ENCODE data around the gene LRMDA. TPM values are rescaled to one million over a fixed set of nuclear protein-coding genes. Genes with fewer than 3 reads are reported as not detected.

The LRMDA gene
- total RNA-seq, 5 donors from 2014 or later (not counting 1 experiment from before 2014, with no cell fraction given): 0.30 to 1.2 TPM; not detected in 3

- peak overlapping the region in 1 of 3 donors; percentile 78 for H3K4me3 Mint-ChIP-seq
- peaks cover 7 to 13% (median 9%) of the 10 kb centered on the region in 3 donors for H3K4me1 Mint-ChIP-seq
- Histone ChIP-seq H3K4me1 (ENCODE audit: control insufficient read depth in 1 of 2, extremely low read depth in 1 of 2, insufficient read depth in 2 of 2, low read length in 2 of 2) (peaks cover 0 to 11% of the 10 kb centered on the region in 2 experiments), H3K4me3 (ENCODE audit: control insufficient read depth in 1 of 2, extremely low read depth in 1 of 2, low read length in 1 of 2) (no peak overlapping the region), H3K27ac (ENCODE audit: low read length) (no peak overlapping the region), H3K27me3 (replicated peaks in 1 of 2; ENCODE audit: control insufficient read depth in 2 of 2, extremely low read depth in 1 of 2, insufficient read depth in 2 of 2, low read length in 1 of 2) (peaks cover 2 to 58% of the 10 kb centered on the region in 2 experiments), H3K36me3 (ENCODE audit: control insufficient read depth in 2 of 2, extremely low read depth in 1 of 2, insufficient read depth in 1 of 2, low read length in 1 of 2) (no peaks in the 10 kb centered on the region), H3K9me3 (no peaks in the 10 kb centered on the region)
- H3K9me3 Mint-ChIP-seq: no peaks in the 10 kb centered on the region
- peak overlapping the region in 1 of 2 donors; percentile 19 for H3K27ac Mint-ChIP-seq
- ATAC-seq (replicated peaks in 1 of 4) (no peak), DNase-seq (no peak)
- 88% methylated on average over 7 of the region's 7 CpGs for WGBS (ENCODE audit: insufficient coverage)
- CTCF ChIA-PET: no interaction called here
- POLR2A ChIA-PET: no interaction called here
- peaks cover 45 to 63% of the 10 kb centered on the region in 2 donors for H3K27me3 Mint-ChIP-seq
- H3K36me3 Mint-ChIP-seq: peaks cover 3% of the 10 kb centered on the region
Observed at GRCh38 chr10:75394221-75394620, 37.2 kb upstream of the LRMDA start.

GRCh38 chr10:75395066-75395931 is 36.1 kb upstream of the LRMDA start:
- peaks cover 2 to 66% of the 10 kb centered on the region in 2 experiments for H3K27me3 ChIP-seq (replicated peaks in 1 of 2; ENCODE audit: control insufficient read depth in 2 of 2, extremely low read depth in 1 of 2, insufficient read depth in 2 of 2, low read length in 1 of 2)
- peak overlapping the region in 1 of 3 donors; percentile 78 for H3K4me3 Mint-ChIP-seq
- no peak overlapping the region for H3K4me3 ChIP-seq (ENCODE audit: control insufficient read depth in 1 of 2, extremely low read depth in 1 of 2, low read length in 1 of 2)
- CTCF ChIA-PET: no interaction called here
- peaks cover 3% of the 10 kb centered on the region for H3K36me3 Mint-ChIP-seq
- no peaks in the 10 kb centered on the region for H3K9me3 Mint-ChIP-seq
- H3K27ac ChIP-seq (ENCODE audit: low read length): no peak overlapping the region
- H3K4me1 ChIP-seq (ENCODE audit: control insufficient read depth in 1 of 2, extremely low read depth in 1 of 2, insufficient read depth in 2 of 2, low read length in 2 of 2): peaks cover 2 to 20% of the 10 kb centered on the region in 2 experiments
- H3K36me3 ChIP-seq (ENCODE audit: control insufficient read depth in 2 of 2, extremely low read depth in 1 of 2, insufficient read depth in 1 of 2, low read length in 1 of 2): no peaks in the 10 kb centered on the region
- DNase-seq: peak in 1 of 35 experiments; percentile 21
- H3K27ac Mint-ChIP-seq: peak overlapping the region in 1 of 2 donors; percentile 74
- peak in 1 of 4 experiments; percentile 23 for ATAC-seq (replicated peaks in 1 of 4)
- 24% methylated on average over 60 of the region's 64 CpGs for WGBS (ENCODE audit: insufficient coverage)
- peaks cover 10 to 16% (median 12%) of the 10 kb centered on the region in 3 donors for H3K4me1 Mint-ChIP-seq
- H3K9me3 ChIP-seq: no peaks in the 10 kb centered on the region
- POLR2A ChIA-PET: no interaction called here
- peaks cover 43 to 67% of the 10 kb centered on the region in 2 donors for H3K27me3 Mint-ChIP-seq

- no peak overlapping the region for H3K27ac ChIP-seq (ENCODE audit: low read length)
- H3K36me3 ChIP-seq (ENCODE audit: control insufficient read depth in 2 of 2, extremely low read depth in 1 of 2, insufficient read depth in 1 of 2, low read length in 1 of 2): no peaks in the 10 kb centered on the region
- 16% methylated on average over 65 of the region's 65 CpGs for WGBS (ENCODE audit: insufficient coverage)
- H3K4me3 ChIP-seq (ENCODE audit: control insufficient read depth in 1 of 2, extremely low read depth in 1 of 2, low read length in 1 of 2): no peak overlapping the region
- no peak overlapping the region for H3K4me3 Mint-ChIP-seq
- H3K27ac Mint-ChIP-seq: no peak overlapping the region
- ATAC-seq (replicated peaks in 1 of 4): no peak
- no peak for DNase-seq
- peaks cover 36 to 71% of the 10 kb centered on the region in 2 donors for H3K27me3 Mint-ChIP-seq
- no peaks in the 10 kb centered on the region for H3K9me3 ChIP-seq
- peaks cover 7 to 28% of the 10 kb centered on the region in 2 experiments for H3K4me1 ChIP-seq (ENCODE audit: control insufficient read depth in 1 of 2, extremely low read depth in 1 of 2, insufficient read depth in 2 of 2, low read length in 2 of 2)
- no peaks in the 10 kb centered on the region for H3K9me3 Mint-ChIP-seq
- CTCF ChIA-PET: no interaction called here
- H3K4me1 Mint-ChIP-seq: peaks cover 12 to 24% (median 14%) of the 10 kb centered on the region in 3 donors
- peaks cover 2 to 73% of the 10 kb centered on the region in 2 experiments for H3K27me3 ChIP-seq (replicated peaks in 1 of 2; ENCODE audit: control insufficient read depth in 2 of 2, extremely low read depth in 1 of 2, insufficient read depth in 2 of 2, low read length in 1 of 2)
- POLR2A ChIA-PET: no interaction called here
- H3K36me3 Mint-ChIP-seq: peaks cover 3% of the 10 kb centered on the region
Observed at GRCh38 chr10:75395932-75396630, 35.3 kb upstream of the LRMDA start.

DNA sequence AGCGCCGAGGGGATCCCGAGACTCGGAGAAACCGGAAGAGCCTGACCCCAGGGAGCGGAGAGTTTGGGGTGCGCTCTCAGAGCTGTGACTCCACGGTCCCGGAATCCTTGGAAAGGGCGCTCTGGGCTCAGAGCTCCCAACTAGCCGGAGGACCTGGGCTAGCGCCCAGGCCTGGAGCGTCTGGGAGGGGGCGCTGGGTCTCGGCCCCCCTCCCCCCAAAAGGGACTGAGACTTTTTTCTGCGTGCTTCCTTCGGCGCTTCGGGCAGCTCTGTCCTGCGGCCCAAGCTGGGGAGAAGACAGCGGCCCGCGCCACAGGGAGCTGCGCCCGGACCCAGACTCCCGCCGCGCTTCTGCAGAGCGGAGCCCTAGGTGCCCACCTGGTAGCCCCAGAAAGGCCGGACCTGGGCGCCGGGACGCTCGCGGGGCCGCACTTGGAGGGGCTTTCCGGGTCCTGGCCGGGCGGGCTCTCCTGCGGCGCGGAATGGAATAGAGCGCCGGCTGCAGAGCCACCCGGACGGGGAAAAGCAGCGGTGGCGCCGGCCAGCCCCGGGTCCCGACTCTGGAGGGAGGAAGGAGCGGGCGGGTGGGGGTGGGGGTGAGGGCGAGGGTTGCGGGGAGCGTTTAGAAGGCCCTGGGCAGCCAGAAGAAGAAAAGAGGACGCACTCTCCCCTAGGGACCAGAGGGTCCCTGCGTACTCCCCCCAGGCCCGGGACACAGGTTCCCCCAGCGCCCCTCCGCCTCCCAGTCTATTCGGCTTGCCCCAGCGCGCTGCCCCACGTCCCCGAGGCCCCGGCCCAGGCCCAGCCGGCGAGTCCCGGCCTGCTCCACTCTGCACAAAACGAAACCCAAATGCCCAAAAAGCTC is 34.6 kb upstream of the LRMDA start:
- H3K27me3 ChIP-seq (replicated peaks in 1 of 2; ENCODE audit: control insufficient read depth in 2 of 2, extremely low read depth in 1 of 2, insufficient read depth in 2 of 2, low read length in 1 of 2): peaks cover 2 to 75% of the 10 kb centered on the region in 2 experiments
- POLR2A ChIA-PET: no interaction called here

GRCh38 chr10:75397496-75398199 is 33.8 kb upstream of the LRMDA start:
- Mint-ChIP-seq H3K9me3 (no peaks in the 10 kb centered on the region), H3K27ac (no peak overlapping the region), H3K27me3 (peaks cover 26 to 66% of the 10 kb centered on the region in 2 donors), H3K36me3 (peaks cover 3% of the 10 kb centered on the region), H3K4me3 (peak overlapping the region in 1 of 3 donors; percentile 25), H3K4me1 (peaks cover 21 to 32% (median 22%) of the 10 kb centered on the region in 3 donors)
- no peak overlapping the region for H3K27ac ChIP-seq (ENCODE audit: low read length)
- POLR2A ChIA-PET: no interaction called here
- no peak for ATAC-seq (replicated peaks in 1 of 4)
- no peak overlapping the region for H3K4me3 ChIP-seq (ENCODE audit: control insufficient read depth in 1 of 2, extremely low read depth in 1 of 2, low read length in 1 of 2)
- DNase-seq: no peak
- H3K4me1 ChIP-seq (ENCODE audit: control insufficient read depth in 1 of 2, extremely low read depth in 1 of 2, insufficient read depth in 2 of 2, low read length in 2 of 2): peaks cover 9 to 39% of the 10 kb centered on the region in 2 experiments
- WGBS (ENCODE audit: insufficient coverage): 90% methylated on average over 2 of the region's 19 CpGs
- H3K9me3 ChIP-seq: no peaks in the 10 kb centered on the region
- peaks cover 2 to 78% of the 10 kb centered on the region in 2 experiments for H3K27me3 ChIP-seq (replicated peaks in 1 of 2; ENCODE audit: control insufficient read depth in 2 of 2, extremely low read depth in 1 of 2, insufficient read depth in 2 of 2, low read length in 1 of 2)
- CTCF ChIA-PET: no interaction called here
- no peaks in the 10 kb centered on the region for H3K36me3 ChIP-seq (ENCODE audit: control insufficient read depth in 2 of 2, extremely low read depth in 1 of 2, insufficient read depth in 1 of 2, low read length in 1 of 2)

More for the DNA sequence above, 34.6 kb upstream of the LRMDA start:
- WGBS (ENCODE audit: insufficient coverage): 19% methylated on average over 59 of the region's 71 CpGs
- H3K4me1 ChIP-seq (ENCODE audit: control insufficient read depth in 1 of 2, extremely low read depth in 1 of 2, insufficient read depth in 2 of 2, low read length in 2 of 2): peaks cover 9 to 32% of the 10 kb centered on the region in 2 experiments
- no peak overlapping the region for H3K27ac ChIP-seq (ENCODE audit: low read length)
- no peaks in the 10 kb centered on the region for H3K9me3 Mint-ChIP-seq
- H3K36me3 ChIP-seq (ENCODE audit: control insufficient read depth in 2 of 2, extremely low read depth in 1 of 2, insufficient read depth in 1 of 2, low read length in 1 of 2): no peaks in the 10 kb centered on the region
- ATAC-seq (replicated peaks in 1 of 4): no peak
- H3K4me3 Mint-ChIP-seq: no peak overlapping the region
- CTCF ChIA-PET: no interaction called here
- H3K4me1 Mint-ChIP-seq: peaks cover 14 to 25% (median 16%) of the 10 kb centered on the region in 3 donors
- peaks cover 3% of the 10 kb centered on the region for H3K36me3 Mint-ChIP-seq
- H3K27me3 Mint-ChIP-seq: peaks cover 29 to 66% of the 10 kb centered on the region in 2 donors
- no peaks in the 10 kb centered on the region for H3K9me3 ChIP-seq
- no peak for DNase-seq
- no peak overlapping the region for H3K4me3 ChIP-seq (ENCODE audit: control insufficient read depth in 1 of 2, extremely low read depth in 1 of 2, low read length in 1 of 2)
- H3K27ac Mint-ChIP-seq: no peak overlapping the region

Measured in T-cell (primary cell).